SK-N-SH (cell line): ENCODE data around the gene MGAT4B. TPM values are rescaled to one million over a fixed set of nuclear protein-coding genes. Genes with fewer than 3 reads are reported as not detected.

Experiments
- CTCF ChIA-PET: fragments of 300-600, 350-600 bp; formaldehyde crosslinking; extraction: SDS; loops from one replicate; lab custom pipeline; 2021; lab: Yijun Ruan, JAX
- POLR2A ChIA-PET: fragments of 350-600 bp; sonication (Branson Sonifier 250); formaldehyde crosslinking; extraction: SDS; loops from one replicate; lab custom pipeline; 2020; ENCODE audit warnings: antibody characterized with exemption, inconsistent platforms; lab: Yijun Ruan, JAX
- DNase-seq: peaks from one replicate; pipeline ENCODE4 v3.0.0; 2012
- H2AFZ ChIP-seq: fragments of 200-600 bp; sonication (generic); 2 replicates; pipeline ENCODE4 v1.8.1; 2016; ENCODE audit warnings: antibody characterized with exemption, mild to moderate bottlenecking, low read depth
- H3F3A ChIP-seq: fragments of 200-600 bp; sonication (generic); replicated peaks from 2 replicates; pipeline ENCODE3; 2016; ENCODE audit warnings: antibody characterized with exemption, mild to moderate bottlenecking; ENCODE audit not compliant: insufficient read depth
- H3K27ac ChIP-seq, 2 experiments: fragments of 200-500 bp in 1 of 2; fragments of 200-600 bp in 1 of 2; sonication (Bioruptor generic) in 1 of 2; sonication (generic), shearing (Covaris generic) in 1 of 2; 2 replicates each; pipeline versions ENCODE4 v1.5.1 to v1.6.1; 2014 to 2016; ENCODE audit warnings: low read depth in 2 of 2, inconsistent platforms in 1 of 2, low read length in 1 of 2, mild to moderate bottlenecking in 1 of 2, mixed read lengths in 1 of 2
- H3K27me3 ChIP-seq: fragments of 200-600 bp; sonication (generic), shearing (Covaris generic); 2 replicates; pipeline ENCODE4 v1.6.1; 2016; ENCODE audit warnings: mixed run types; ENCODE audit not compliant: insufficient read depth
- H3K36me3 ChIP-seq, 2 experiments: fragments of 200-500 bp in 1 of 2; fragments of 200-600 bp in 1 of 2; sonication (Bioruptor generic) in 1 of 2; sonication (generic) in 1 of 2; replicated peaks in 1 of 2; 2 replicates each; pipeline versions ENCODE3 to v1.5.1; 2014 to 2016; ENCODE audit warnings: low read length in 1 of 2, mild to moderate bottlenecking in 1 of 2; ENCODE audit not compliant: insufficient read depth in 2 of 2, control insufficient read depth in 1 of 2
- H3K4me1 ChIP-seq, 2 experiments: fragments of 200-500 bp in 1 of 2; fragments of 200-600 bp in 1 of 2; sonication (Bioruptor generic) in 1 of 2; sonication (generic), shearing (Covaris generic) in 1 of 2; 2 replicates each; pipeline versions ENCODE4 v1.5.1 to v1.6.1; 2014 to 2016; ENCODE audit warnings: low read depth in 1 of 2, low read length in 1 of 2, mixed run types in 1 of 2; ENCODE audit not compliant: insufficient read depth in 2 of 2, control insufficient read depth in 1 of 2
- H3K4me2 ChIP-seq: fragments of 200-600 bp; sonication (generic), shearing (Covaris generic); 2 replicates; pipeline ENCODE4 v1.6.1; 2017; ENCODE audit warnings: mixed run types
- H3K4me3 ChIP-seq, 2 experiments: fragments of 200-500 bp in 1 of 2; fragments of 200-600 bp in 1 of 2; sonication (Bioruptor generic) in 1 of 2; sonication (generic), shearing (Covaris generic) in 1 of 2; 2 replicates each; pipeline versions ENCODE4 v1.5.1 to v1.8.1; 2014 to 2016; ENCODE audit warnings: low read depth in 2 of 2, inconsistent platforms in 1 of 2, low read length in 1 of 2, mild to moderate bottlenecking in 1 of 2, mixed read lengths in 1 of 2, moderate library complexity in 1 of 2
- H3K79me2 ChIP-seq: fragments of 200-600 bp; sonication (generic); 2 replicates; pipeline ENCODE4 v1.8.1; 2017; ENCODE audit warnings: mild to moderate bottlenecking; ENCODE audit not compliant: insufficient read depth
- H3K9ac ChIP-seq: fragments of 200-600 bp; sonication (generic); 2 replicates; pipeline ENCODE4 v1.6.1; 2017; ENCODE audit warnings: mixed run types
- H3K9me2 ChIP-seq: fragments of 200-600 bp; sonication (generic); 2 replicates; pipeline ENCODE4 v1.6.1; 2017; ENCODE audit warnings: mixed run types
- H3K9me3 ChIP-seq: fragments of 200-600 bp; sonication (generic); 2 replicates; pipeline ENCODE4 v1.6.1; 2017; ENCODE audit warnings: mixed run types, mild to moderate bottlenecking, moderate library complexity
- H4K20me1 ChIP-seq: fragments of 200-600 bp; sonication (generic); 2 replicates; pipeline ENCODE4 v1.6.1; 2017; ENCODE audit warnings: mild to moderate bottlenecking, mixed run types; ENCODE audit not compliant: insufficient read depth
- CHD2 ChIP-seq: fragments of 150-350 bp; IDR thresholded peaks from 2 replicates; pipeline ENCODE4 v1.6.1; 2018; ENCODE audit warnings: low read length; ENCODE audit not compliant: partially characterized antibody
- ELF1 ChIP-seq: IDR thresholded peaks from 2 replicates; pipeline ENCODE4 v1.4.0; 2012
- FOXJ3 ChIP-seq: sonication (generic); formaldehyde crosslinking; IDR thresholded peaks from 2 replicates; pipeline ENCODE4 v1.5.1; 2020; ENCODE audit warnings: mild to moderate bottlenecking, missing genetic modification reagents
- GABPA ChIP-seq: IDR thresholded peaks from 2 replicates; pipeline ENCODE4 v1.4.0; 2012; ENCODE audit warnings: low read depth, mild to moderate bottlenecking
- GATA2 ChIP-seq: sonication (generic); formaldehyde crosslinking; IDR thresholded peaks from 2 replicates; pipeline ENCODE4 v1.5.0; 2020; ENCODE audit warnings: mild to moderate bottlenecking, missing genetic modification reagents
- JUND ChIP-seq: IDR thresholded peaks from 2 replicates; pipeline ENCODE4 v1.4.0; 2012
- MXI1 ChIP-seq: IDR thresholded peaks from 2 replicates; pipeline ENCODE4 v1.6.1; 2012; ENCODE audit warnings: mild to moderate bottlenecking, low read depth, low read length, improper control_type of control experiment
- NFIC ChIP-seq: IDR thresholded peaks from 2 replicates; pipeline ENCODE4 v1.4.0; 2012; ENCODE audit warnings: borderline replicate concordance
- RAD21 ChIP-seq: IDR thresholded peaks from 2 replicates; pipeline ENCODE4 v1.6.1; 2012; ENCODE audit warnings: mild to moderate bottlenecking, low read length
- RXRA ChIP-seq: IDR thresholded peaks from 2 replicates; pipeline ENCODE4 v1.4.0; 2012; ENCODE audit warnings: low read depth, mild to moderate bottlenecking, borderline replicate concordance
- SIN3A ChIP-seq: IDR thresholded peaks from 2 replicates; pipeline ENCODE4 v1.6.1; 2012; ENCODE audit warnings: low read depth, mild to moderate bottlenecking, low read length, moderate library complexity, borderline replicate concordance
- SMC3 ChIP-seq: IDR thresholded peaks from 2 replicates; pipeline ENCODE4 v1.6.1; 2012; ENCODE audit warnings: low read depth, low read length, improper control_type of control experiment
- TCF12 ChIP-seq: IDR thresholded peaks from 2 replicates; pipeline ENCODE4 v1.4.0; 2012
- TEAD4 ChIP-seq: IDR thresholded peaks from 2 replicates; pipeline ENCODE4 v1.4.0; 2012; ENCODE audit warnings: mild to moderate bottlenecking, borderline replicate concordance; ENCODE audit not compliant: insufficient read depth
- WGBS: methylation state at CpG from one replicate; pipeline ENCODE4 v1.1.6; 2017; ENCODE audit warnings: low lambda C conversion rate; 5-methylcytosine and 5-hydroxymethylcytosine counted together
- polyA plus RNA-seq, 3 experiments: library from polyadenylated mRNA; depleted of rRNA; stranded (reverse); fragments of >200 nt; gene quantifications; 2 replicates each; pipeline ENCODE4 v1.2.3, GENCODE V29; 2012
- TF ChIP-seq, protein P1 (sequence below): IDR thresholded peaks from 2 replicates; pipeline ENCODE4; 2012
- TF ChIP-seq, protein P2 (sequence below): fragments of 150-350 bp; IDR thresholded peaks from 2 replicates; pipeline ENCODE4 v1.6.1; 2017; ENCODE audit warnings: antibody characterized with exemption, low read length, low read depth, borderline replicate concordance

MGAT4B gene
- polyA plus RNA-seq, 1 of the 3 experiments (the other 2 are of a cell fraction): 190 TPM

DNA sequence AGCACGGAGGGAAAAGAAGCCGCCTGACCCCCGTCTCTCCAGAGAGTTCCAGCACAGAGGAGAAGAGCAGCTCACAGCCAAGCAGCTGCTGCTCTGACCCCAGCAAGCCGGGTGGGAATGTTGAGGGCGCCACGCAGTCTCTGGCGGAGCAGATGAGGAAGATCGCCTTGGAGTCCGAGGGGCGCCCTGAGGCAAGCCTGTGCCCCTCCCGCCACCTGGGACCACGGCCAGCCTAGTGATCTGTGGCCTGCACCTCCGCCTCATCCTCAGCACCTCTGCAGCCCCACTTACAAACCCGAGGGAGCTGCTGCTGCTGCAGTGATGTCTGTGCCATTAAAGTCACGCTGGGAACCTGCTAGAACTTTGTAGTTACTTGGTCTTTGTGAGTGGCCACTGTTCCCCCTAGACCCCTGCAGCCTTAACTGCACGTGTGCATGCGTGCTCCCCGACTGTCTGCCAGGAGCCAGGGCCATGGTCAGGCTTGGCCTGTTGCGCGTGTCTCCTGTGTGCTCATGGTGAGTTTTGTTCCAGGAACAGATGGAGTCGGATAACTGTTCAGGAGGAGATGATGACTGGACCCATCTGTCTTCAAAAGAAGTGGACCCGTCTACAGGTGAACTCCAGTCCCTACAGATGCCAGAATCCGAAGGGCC is 26.5 kb upstream of the MGAT4B start (continued):
- TF ChIP-seq, protein P1, sequence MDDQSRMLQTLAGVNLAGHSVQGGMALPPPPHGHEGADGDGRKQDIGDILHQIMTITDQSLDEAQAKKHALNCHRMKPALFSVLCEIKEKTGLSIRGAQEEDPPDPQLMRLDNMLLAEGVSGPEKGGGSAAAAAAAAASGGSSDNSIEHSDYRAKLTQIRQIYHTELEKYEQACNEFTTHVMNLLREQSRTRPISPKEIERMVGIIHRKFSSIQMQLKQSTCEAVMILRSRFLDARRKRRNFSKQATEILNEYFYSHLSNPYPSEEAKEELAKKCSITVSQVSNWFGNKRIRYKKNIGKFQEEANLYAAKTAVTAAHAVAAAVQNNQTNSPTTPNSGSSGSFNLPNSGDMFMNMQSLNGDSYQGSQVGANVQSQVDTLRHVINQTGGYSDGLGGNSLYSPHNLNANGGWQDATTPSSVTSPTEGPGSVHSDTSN: no peak
- TF ChIP-seq SIN3A (no peak), CHD2 (no peak), RXRA (no peak), FOXJ3 (CRISPR knock-in tag) (no peak), RAD21 (no peak), JUND (no peak)

DNA sequence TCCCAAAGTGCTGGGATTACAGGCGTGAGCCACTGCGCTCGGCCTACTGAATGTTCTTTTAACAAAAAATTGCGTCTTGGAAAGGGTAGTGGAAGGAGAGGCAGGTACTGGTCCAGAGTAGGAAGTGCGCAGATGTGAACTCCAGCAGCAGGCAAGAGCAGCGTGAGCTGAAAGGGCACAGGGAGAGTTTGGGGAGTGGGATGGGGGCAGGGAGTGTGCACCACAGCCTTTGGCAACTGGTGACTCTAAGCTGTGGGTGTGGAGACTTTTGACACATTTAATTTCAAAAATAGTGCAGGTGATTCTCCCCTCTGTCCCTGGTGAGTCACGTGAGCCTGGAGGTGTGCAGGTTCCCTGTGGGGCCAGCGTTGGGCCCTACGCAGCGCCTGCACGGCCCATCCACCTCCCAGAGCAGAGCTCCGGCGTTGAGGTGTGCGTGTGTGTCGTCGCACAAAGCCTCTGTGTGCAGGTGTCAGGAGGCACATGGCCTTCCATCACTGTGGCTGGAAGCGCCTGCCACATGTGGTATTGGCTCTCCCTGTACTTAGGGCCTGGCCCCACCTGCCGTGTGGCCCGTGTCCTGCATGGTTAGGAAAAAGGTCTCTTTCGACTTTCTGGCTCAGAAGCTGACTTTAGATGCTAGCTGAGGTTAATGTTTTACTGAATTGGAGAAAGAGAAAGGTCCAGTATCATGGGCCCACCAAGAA is 25.5 kb upstream of the MGAT4B start:
- Histone ChIP-seq H3K79me2 (peaks cover 32% of the 10 kb centered on the region), H4K20me1 (peaks cover 57% of the 10 kb centered on the region)

More for the DNA sequence above, 25.5 kb upstream of the MGAT4B start:
- H3K9me2 ChIP-seq: no peaks in the 10 kb centered on the region
- no peak overlapping the region for H3K4me3 ChIP-seq
- H3K4me1 ChIP-seq: no peaks in the 10 kb centered on the region; a peak in 1 of 4 replicates
- H2AFZ ChIP-seq: no peak overlapping the region
- no peak overlapping the region for H3K27ac ChIP-seq
- ChIA-PET POLR2A (interaction anchor here (0.6 to 1.1 kb wide), 2 partner anchors 9 to 46 kb away, joined by 3 to 4 read pairs; no protein-coding TSS in a partner anchor), CTCF (interaction anchor here (1.4 kb wide), 1 partner anchor 30 kb away, joined by 4 read pairs; no protein-coding TSS in a partner anchor)
- no peaks in the 10 kb centered on the region for H3K27me3 ChIP-seq
- H3K9me3 ChIP-seq: no peaks in the 10 kb centered on the region
- H3K36me3 ChIP-seq: peaks cover 66 to 78% of the 10 kb centered on the region in 2 experiments
- peaks cover 46% of the 10 kb centered on the region for H3F3A ChIP-seq
- no peak overlapping the region for H3K4me2 ChIP-seq
- 93% methylated on average over 16 of the region's 20 CpGs for WGBS
- DNase-seq: no peak
- no peak overlapping the region for H3K9ac ChIP-seq
- TF ChIP-seq SMC3 (no peak), RAD21 (no peak), NFIC (no peak), JUND (no peak), TCF12 (no peak), GATA2 (CRISPR knock-in tag) (no peak), RXRA (no peak), GABPA (no peak), MXI1 (no peak), ELF1 (no peak), FOXJ3 (CRISPR knock-in tag) (no peak), TEAD4 (no peak)
- TF ChIP-seq, protein P2, sequence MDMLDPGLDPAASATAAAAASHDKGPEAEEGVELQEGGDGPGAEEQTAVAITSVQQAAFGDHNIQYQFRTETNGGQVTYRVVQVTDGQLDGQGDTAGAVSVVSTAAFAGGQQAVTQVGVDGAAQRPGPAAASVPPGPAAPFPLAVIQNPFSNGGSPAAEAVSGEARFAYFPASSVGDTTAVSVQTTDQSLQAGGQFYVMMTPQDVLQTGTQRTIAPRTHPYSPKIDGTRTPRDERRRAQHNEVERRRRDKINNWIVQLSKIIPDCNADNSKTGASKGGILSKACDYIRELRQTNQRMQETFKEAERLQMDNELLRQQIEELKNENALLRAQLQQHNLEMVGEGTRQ: no peak
- TF ChIP-seq, protein P1: no peak
